Nephron (organoid): ENCODE measurements around the gene BTRC.

ENCODE experiments used
- H3K27ac Mint-ChIP-seq, 3 experiments: 2 replicates each; pipeline ENCODE4 v1.8.0; 2020; ENCODE audit warnings: mixed read lengths in 3 of 3, mild to moderate bottlenecking in 2 of 3, moderate library complexity in 1 of 3
- H3K27me3 Mint-ChIP-seq: 2 replicates; pipeline ENCODE4 v1.8.0; 2021; ENCODE audit warnings: low read depth, mild to moderate bottlenecking, moderate library complexity, mixed read lengths
- H3K36me3 Mint-ChIP-seq: 2 replicates; pipeline ENCODE4 v1.8.0; 2020; ENCODE audit warnings: low read depth, mixed read lengths
- H3K4me1 Mint-ChIP-seq: 2 replicates; pipeline ENCODE4 v1.8.0; 2020; ENCODE audit warnings: mixed read lengths
- H3K4me3 Mint-ChIP-seq, 3 experiments: 2 replicates each; pipeline ENCODE4 v1.8.0; 2020; ENCODE audit warnings: mild to moderate bottlenecking in 3 of 3, mixed read lengths in 3 of 3, moderate library complexity in 2 of 3
- H3K9me3 Mint-ChIP-seq: 2 replicates; pipeline ENCODE4 v1.8.0; 2020; ENCODE audit warnings: mixed read lengths
- TF ChIP-seq, protein P1 (sequence below), 3 experiments: fragments of 200-600 bp; sonication (generic); IDR thresholded peaks; one replicate each; pipeline ENCODE4 v1.5.0; 2021; ENCODE audit warnings: antibody characterized with exemption in 3 of 3; ENCODE audit not compliant: unreplicated experiment in 3 of 3

The BTRC gene

DNA sequence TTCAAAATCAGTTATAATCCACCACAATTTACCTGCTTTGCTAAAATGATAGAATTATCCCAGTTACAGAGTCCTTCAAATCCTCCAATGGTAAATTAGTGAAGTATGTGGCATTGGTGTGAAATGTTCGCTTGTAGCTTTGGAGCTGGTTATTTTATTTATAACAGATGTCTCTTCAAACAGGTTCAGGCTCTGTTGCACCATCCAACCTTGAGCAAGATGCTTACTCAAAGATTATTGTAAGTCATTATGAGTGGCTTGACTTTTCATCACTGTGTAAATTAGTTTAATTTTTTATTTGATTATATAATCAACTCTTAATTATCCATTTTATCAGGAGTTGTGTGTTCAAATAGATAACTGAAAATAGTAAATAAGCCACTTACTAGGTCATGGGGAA, 99.4 kb downstream of the BTRC start:
- no peaks in the 10 kb centered on the region for H3K27me3 Mint-ChIP-seq
- H3K36me3 Mint-ChIP-seq, result no peaks in the 10 kb centered on the region
- TF ChIP-seq, protein P1, sequence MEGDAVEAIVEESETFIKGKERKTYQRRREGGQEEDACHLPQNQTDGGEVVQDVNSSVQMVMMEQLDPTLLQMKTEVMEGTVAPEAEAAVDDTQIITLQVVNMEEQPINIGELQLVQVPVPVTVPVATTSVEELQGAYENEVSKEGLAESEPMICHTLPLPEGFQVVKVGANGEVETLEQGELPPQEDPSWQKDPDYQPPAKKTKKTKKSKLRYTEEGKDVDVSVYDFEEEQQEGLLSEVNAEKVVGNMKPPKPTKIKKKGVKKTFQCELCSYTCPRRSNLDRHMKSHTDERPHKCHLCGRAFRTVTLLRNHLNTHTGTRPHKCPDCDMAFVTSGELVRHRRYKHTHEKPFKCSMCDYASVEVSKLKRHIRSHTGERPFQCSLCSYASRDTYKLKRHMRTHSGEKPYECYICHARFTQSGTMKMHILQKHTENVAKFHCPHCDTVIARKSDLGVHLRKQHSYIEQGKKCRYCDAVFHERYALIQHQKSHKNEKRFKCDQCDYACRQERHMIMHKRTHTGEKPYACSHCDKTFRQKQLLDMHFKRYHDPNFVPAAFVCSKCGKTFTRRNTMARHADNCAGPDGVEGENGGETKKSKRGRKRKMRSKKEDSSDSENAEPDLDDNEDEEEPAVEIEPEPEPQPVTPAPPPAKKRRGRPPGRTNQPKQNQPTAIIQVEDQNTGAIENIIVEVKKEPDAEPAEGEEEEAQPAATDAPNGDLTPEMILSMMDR (IDR thresholded peaks at IDR 0.05; ENCODE audit: unreplicated experiment in 3 of 3), result no peak
- H3K9me3 Mint-ChIP-seq, result no peaks in the 10 kb centered on the region
- H3K4me1 Mint-ChIP-seq, result peaks cover 22% of the 10 kb centered on the region
- no peak overlapping the region for H3K27ac Mint-ChIP-seq
- H3K4me3 Mint-ChIP-seq, result no peak overlapping the region

DNA sequence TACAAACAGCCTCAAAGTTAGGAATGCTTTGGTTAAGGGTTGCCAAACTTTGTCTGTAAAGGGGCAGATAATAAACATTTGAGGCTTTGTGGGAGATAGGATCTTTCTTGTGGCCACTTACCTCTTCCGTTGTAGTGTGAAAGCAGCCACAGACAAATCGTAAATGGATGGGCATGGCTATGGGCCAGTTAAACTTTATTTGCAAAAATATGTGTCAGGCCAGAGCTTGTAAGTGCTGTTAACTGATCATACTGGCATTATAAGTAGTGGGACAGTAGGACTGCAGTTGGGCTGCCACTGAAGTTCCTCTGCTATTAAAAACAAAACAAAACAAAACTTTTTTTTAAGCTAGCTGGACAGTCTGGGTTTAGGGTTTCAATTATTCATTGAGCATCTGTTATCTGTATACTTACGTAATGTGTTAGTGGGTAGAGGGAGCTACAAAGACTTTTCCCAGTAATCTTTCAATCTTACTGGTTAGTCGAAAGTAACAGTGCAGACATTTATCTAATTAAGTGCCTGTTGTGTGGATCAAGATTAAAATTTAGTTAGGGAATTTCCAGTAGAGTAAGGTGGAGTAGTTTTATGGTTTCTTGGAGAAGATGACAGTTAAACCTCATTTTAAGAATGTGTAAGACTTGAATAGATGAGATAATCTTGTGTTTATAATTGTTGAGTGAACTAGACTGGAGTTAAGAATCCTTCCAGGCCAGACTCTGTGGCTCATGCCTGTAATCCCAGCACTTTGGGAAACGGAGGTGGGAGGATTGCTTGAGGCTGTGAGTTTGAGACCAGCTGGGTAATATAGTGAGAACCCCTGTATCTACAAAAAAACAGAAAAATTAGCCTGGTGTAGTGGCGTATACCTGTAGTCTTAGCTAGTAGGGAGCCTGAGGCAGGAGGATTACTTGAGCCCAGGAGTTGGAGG, 100.1 kb downstream of the BTRC start:
- Mint-ChIP-seq H3K27ac (no peak overlapping the region), H3K4me3 (no peak overlapping the region), H3K36me3 (no peaks in the 10 kb centered on the region)

DNA sequence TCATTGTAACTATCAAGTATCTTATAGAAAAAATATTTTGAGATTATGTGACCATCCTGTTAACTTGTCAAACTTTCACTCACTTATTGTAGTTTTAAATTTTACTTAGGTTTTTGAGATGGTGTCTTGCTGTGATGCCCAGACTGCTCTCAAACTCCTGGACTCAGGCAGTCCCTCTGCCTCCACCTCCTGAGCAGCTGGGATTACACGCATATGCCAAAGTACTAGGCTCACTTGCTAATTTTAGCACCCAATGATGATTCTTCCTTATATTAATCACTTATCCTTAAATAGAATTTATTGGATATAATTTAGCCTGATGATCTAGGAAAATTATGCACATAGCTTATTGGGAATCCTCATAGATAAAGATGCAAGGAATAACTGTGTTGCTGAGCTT, 104.9 kb downstream of the BTRC start:
- no peaks in the 10 kb centered on the region for H3K27me3 Mint-ChIP-seq
- no peaks in the 10 kb centered on the region for H3K36me3 Mint-ChIP-seq
- no peaks in the 10 kb centered on the region for H3K9me3 Mint-ChIP-seq
- peaks cover 4% of the 10 kb centered on the region for H3K4me1 Mint-ChIP-seq
- no peak overlapping the region for H3K27ac Mint-ChIP-seq
- TF ChIP-seq, protein P1 (IDR thresholded peaks at IDR 0.05; ENCODE audit: unreplicated experiment in 3 of 3), result no peak
- H3K4me3 Mint-ChIP-seq, result no peak overlapping the region

More for the DNA sequence above, 100.1 kb downstream of the BTRC start:
- H3K9me3 Mint-ChIP-seq, result no peaks in the 10 kb centered on the region
- H3K4me1 Mint-ChIP-seq, result peaks cover 22% of the 10 kb centered on the region
- H3K27me3 Mint-ChIP-seq, result no peaks in the 10 kb centered on the region
- TF ChIP-seq, protein P1 (IDR thresholded peaks at IDR 0.05; ENCODE audit: unreplicated experiment in 3 of 3), result no peak

DNA sequence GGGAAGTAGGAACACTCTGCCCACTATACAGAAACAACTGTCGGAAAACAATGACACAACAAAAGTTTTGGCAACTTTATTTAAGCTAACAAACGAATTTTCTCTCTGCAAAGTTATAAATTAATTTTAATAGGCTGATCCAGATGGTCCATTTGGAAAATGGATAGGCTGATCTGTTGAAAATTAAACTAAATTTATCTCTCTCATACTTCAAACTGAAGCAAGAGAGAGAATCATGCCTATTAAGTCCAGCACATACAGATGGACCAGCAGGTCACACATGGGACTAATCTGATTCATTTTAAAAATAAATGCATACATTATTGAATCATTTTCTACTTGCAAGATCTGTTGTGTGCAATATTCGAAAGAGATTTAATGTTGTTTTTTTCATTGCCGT, 110.1 kb downstream of the BTRC start:
- H3K27ac Mint-ChIP-seq, result no peak overlapping the region

DNA sequence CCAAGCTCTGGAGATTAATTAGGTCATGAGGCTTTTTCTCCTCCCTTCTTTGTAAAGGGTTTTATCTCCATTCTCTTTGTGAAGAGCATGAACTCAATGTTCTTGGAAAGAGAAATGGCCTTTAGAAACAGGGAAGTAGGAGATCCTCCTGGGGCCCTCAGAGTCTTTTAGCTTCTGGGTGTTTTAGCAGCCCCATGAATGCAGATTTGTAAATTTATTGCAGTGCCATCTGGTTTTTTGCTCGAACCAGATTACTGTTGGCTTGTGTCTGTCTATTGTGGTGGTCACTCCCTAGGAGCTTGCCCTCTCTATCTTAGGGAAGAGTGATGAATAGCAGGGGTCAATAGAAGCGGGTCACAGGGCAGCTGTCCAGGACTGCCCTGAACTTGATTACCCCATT, 110.6 kb downstream of the BTRC start:
- Mint-ChIP-seq H3K27me3 (no peaks in the 10 kb centered on the region), H3K9me3 (no peaks in the 10 kb centered on the region), H3K4me3 (no peak overlapping the region), H3K36me3 (no peaks in the 10 kb centered on the region), H3K4me1 (peaks cover 22% of the 10 kb centered on the region), H3K27ac (peak overlapping the region in 1 of 3 experiments; percentile 9)
- TF ChIP-seq, protein P1 (IDR thresholded peaks at IDR 0.05; ENCODE audit: unreplicated experiment in 3 of 3), result no peak

More for the DNA sequence above, 110.1 kb downstream of the BTRC start:
- Mint-ChIP-seq H3K4me3 (no peak overlapping the region), H3K4me1 (peaks cover 22% of the 10 kb centered on the region), H3K36me3 (no peaks in the 10 kb centered on the region), H3K27me3 (no peaks in the 10 kb centered on the region), H3K9me3 (no peaks in the 10 kb centered on the region)
- TF ChIP-seq, protein P1 (IDR thresholded peaks at IDR 0.05; ENCODE audit: unreplicated experiment in 3 of 3), result no peak
